H1 (cell line): ENCODE measurements around the gene PHRF1. TPM values are rescaled to one million over a fixed set of nuclear protein-coding genes. Genes with fewer than 3 reads are reported as not detected.

Experiments
- CTCF ChIA-PET: fragments of 300-600 bp; sonication (Branson Sonifier 250); formaldehyde crosslinking; loops from one replicate; lab custom pipeline; 2021; ENCODE audit not compliant: partially characterized antibody; lab: Charles Lee
- POLR2A ChIA-PET: fragments of 300-600 bp; sonication (Branson Sonifier 250); formaldehyde crosslinking; loops from one replicate; lab custom pipeline; 2021; ENCODE audit warnings: inconsistent platforms; ENCODE audit not compliant: partially characterized antibody; lab: Charles Lee
- DNase-seq, 2 experiments: peaks; one replicate each; pipeline versions ENCODE4 v3.0.0 to v3.0.0-alpha.2; 2010 to 2022; ENCODE audit warnings: low spot score in 2 of 2, low read depth in 1 of 2, mixed read lengths in 1 of 2
- FAIRE-seq: peaks from 2 replicates; lab custom pipeline; 2011; peaks lifted over from hg19 to GRCh38; lab: Jason Lieb, UNC
- H2AFZ ChIP-seq: 2 replicates; pipeline ENCODE4 v1.8.1; 2012; ENCODE audit warnings: low read length, inconsistent platforms
- H2AK5ac ChIP-seq: 2 replicates; pipeline ENCODE4 v1.6.1; 2013; ENCODE audit warnings: low read depth, low read length
- H2BK120ac ChIP-seq: replicated peaks from 2 replicates; pipeline ENCODE3; 2013; ENCODE audit warnings: low read depth, low read length, inconsistent platforms
- H2BK12ac ChIP-seq: 2 replicates; pipeline ENCODE4 v1.6.1; 2013; ENCODE audit warnings: low read depth, low read length
- H2BK15ac ChIP-seq: 2 replicates; pipeline ENCODE4 v1.6.1; 2013; ENCODE audit warnings: low read length
- H2BK20ac ChIP-seq: 2 replicates; pipeline ENCODE4 v1.6.1; 2013; ENCODE audit warnings: low read length
- H2BK5ac ChIP-seq: 2 replicates; pipeline ENCODE4 v1.6.1; 2013; ENCODE audit warnings: low read depth, low read length
- H3K14ac ChIP-seq: 2 replicates; pipeline ENCODE4 v1.6.1; 2013; ENCODE audit warnings: inconsistent platforms; ENCODE audit not compliant: insufficient read length
- H3K18ac ChIP-seq: 2 replicates; pipeline ENCODE4 v1.6.1; 2013; ENCODE audit warnings: low read length; ENCODE audit errors: extremely low read depth
- H3K23ac ChIP-seq: 2 replicates; pipeline ENCODE4 v1.6.1; 2013; ENCODE audit warnings: inconsistent platforms; ENCODE audit not compliant: insufficient read length
- H3K23me2 ChIP-seq: 2 replicates; pipeline ENCODE4 v1.6.1; 2013; ENCODE audit warnings: low read depth, low read length
- H3K27ac ChIP-seq: 2 replicates; pipeline ENCODE4 v1.6.1; 2011; ENCODE audit warnings: low read depth, low read length, inconsistent platforms
- H3K27me3 ChIP-seq, 4 experiments: replicated peaks in 1 of 4; 1 replicate in 1 of 4; 2 replicates in 3 of 4; pipeline versions ENCODE4 v1.6.1 to v1.8.1; 2011 to 2013; ENCODE audit warnings: low read length in 3 of 4, mild to moderate bottlenecking in 3 of 4, inconsistent platforms in 2 of 4, mixed read lengths in 2 of 4, moderate library complexity in 1 of 4; ENCODE audit not compliant: control insufficient read depth in 3 of 4, insufficient read depth in 3 of 4; ENCODE audit errors: extremely low read depth in 1 of 4
- H3K36me3 ChIP-seq, 4 experiments: 2 replicates each; pipeline versions ENCODE4 v1.6.1 to v1.8.1; 2011 to 2013; ENCODE audit warnings: mild to moderate bottlenecking in 4 of 4, low read length in 3 of 4, moderate library complexity in 2 of 4, control low read depth in 1 of 4, inconsistent platforms in 1 of 4; ENCODE audit not compliant: insufficient read depth in 4 of 4, control insufficient read depth in 2 of 4
- H3K4ac ChIP-seq: replicated peaks from 2 replicates; pipeline ENCODE3; 2013; ENCODE audit warnings: low read length, low read depth, mixed read lengths, inconsistent platforms; ENCODE audit not compliant: insufficient read length
- H3K4me1 ChIP-seq, 4 experiments: replicated peaks in 1 of 4; 1 replicate in 1 of 4; 2 replicates in 3 of 4; pipeline versions ENCODE4 v1.6.1 to v1.8.1; 2011 to 2013; ENCODE audit warnings: low read length in 3 of 4, inconsistent platforms in 2 of 4, mixed read lengths in 1 of 4; ENCODE audit not compliant: insufficient read depth in 4 of 4, control insufficient read depth in 3 of 4
- H3K4me2 ChIP-seq, 2 experiments: 2 replicates each; pipeline versions ENCODE4 v1.6.1 to v1.8.1; 2011 to 2013; ENCODE audit warnings: low read depth in 2 of 2, low read length in 2 of 2, control low read depth in 1 of 2, inconsistent platforms in 1 of 2, mild to moderate bottlenecking in 1 of 2; ENCODE audit not compliant: insufficient read depth in 1 of 2
- H3K4me3 ChIP-seq, 4 experiments: fragments of 200-600, 300-600 bp in 1 of 4; sonication (generic), shearing (Covaris generic), sonication (Bioruptor Twin) in 1 of 4; 2 replicates each; pipeline versions ENCODE4 v1.5.1 to v1.8.1; 2011 to 2016; ENCODE audit warnings: low read length in 4 of 4, low read depth in 3 of 4, control low read depth in 2 of 4, inconsistent platforms in 2 of 4, mild to moderate bottlenecking in 2 of 4, mixed read lengths in 1 of 4, moderate library complexity in 1 of 4; ENCODE audit not compliant: insufficient read depth in 2 of 4; ENCODE audit errors: extremely low read depth in 1 of 4
- H3K56ac ChIP-seq: replicated peaks from 2 replicates; pipeline ENCODE3; 2013; ENCODE audit warnings: low read depth, mild to moderate bottlenecking, mixed read lengths, low read length, inconsistent platforms; ENCODE audit not compliant: insufficient read length
- H3K79me1 ChIP-seq: 2 replicates; pipeline ENCODE4 v1.6.1; 2013; ENCODE audit warnings: low read depth, low read length, control low read depth
- H3K79me2 ChIP-seq, 2 experiments: 2 replicates each; pipeline versions ENCODE4 v1.6.1 to v1.8.1; 2012 to 2013; ENCODE audit warnings: low read length in 2 of 2, mild to moderate bottlenecking in 2 of 2, inconsistent platforms in 1 of 2; ENCODE audit not compliant: insufficient read depth in 2 of 2, control insufficient read depth in 1 of 2
- H3K9ac ChIP-seq, 4 experiments: replicated peaks in 1 of 4; 1 replicate in 1 of 4; 2 replicates in 3 of 4; pipeline versions ENCODE4 v1.6.1 to v1.8.1; 2011 to 2013; ENCODE audit warnings: low read depth in 3 of 4, low read length in 3 of 4, control low read depth in 2 of 4, mild to moderate bottlenecking in 2 of 4, moderate library complexity in 2 of 4, inconsistent platforms in 1 of 4; ENCODE audit errors: extremely low read depth in 1 of 4
- H3K9me3 ChIP-seq, 2 experiments: 2 replicates each; pipeline versions ENCODE4 v1.6.1 to v1.8.1; 2012 to 2013; ENCODE audit warnings: mild to moderate bottlenecking in 2 of 2, moderate library complexity in 2 of 2, control low read depth in 1 of 2, inconsistent platforms in 1 of 2, low read depth in 1 of 2, low read length in 1 of 2, mixed read lengths in 1 of 2; ENCODE audit not compliant: insufficient read depth in 2 of 2
- H4K20me1 ChIP-seq, 2 experiments: replicated peaks in 1 of 2; 2 replicates each; pipeline versions ENCODE3 to v1.8.1; 2011 to 2013; ENCODE audit warnings: inconsistent platforms in 2 of 2, low read length in 2 of 2, mild to moderate bottlenecking in 1 of 2; ENCODE audit not compliant: insufficient read depth in 2 of 2, control insufficient read depth in 1 of 2
- H4K5ac ChIP-seq: 2 replicates; pipeline ENCODE4 v1.6.1; 2013; ENCODE audit warnings: low read length, low read depth, mixed read lengths, inconsistent platforms; ENCODE audit not compliant: insufficient read length
- H4K8ac ChIP-seq: 2 replicates; pipeline ENCODE4 v1.8.0; 2013; ENCODE audit warnings: mild to moderate bottlenecking, moderate library complexity, low read length, inconsistent platforms; ENCODE audit not compliant: insufficient read depth; ENCODE audit errors: extremely low read depth
- H4K91ac ChIP-seq: replicated peaks from 2 replicates; pipeline ENCODE3; 2013; ENCODE audit warnings: low read length, mixed read lengths, inconsistent platforms; ENCODE audit not compliant: insufficient read length
- RFX5 ChIP-seq: IDR thresholded peaks from 2 replicates; pipeline ENCODE4 v1.6.1; 2011; ENCODE audit warnings: low read depth, low read length, improper control_type of control experiment, borderline replicate concordance
- SIN3A ChIP-seq, 2 experiments: IDR thresholded peaks in 1 of 2; conservative IDR thresholded peaks in 1 of 2; 2 replicates each; pipeline ENCODE4 v1.6.1; 2011 to 2012; ENCODE audit warnings: low read length in 2 of 2, improper control_type of control experiment in 1 of 2, low read depth in 1 of 2, mild to moderate bottlenecking in 1 of 2
- WGBS, 2 experiments: shearing (Covaris generic) in 1 of 2; methylation state at CpG; one replicate each; pipeline versions ENCODE4 v1.1.6 to v1.1.7; 2013 to 2015; ENCODE audit warnings: low lambda C conversion rate in 2 of 2, mixed read lengths in 2 of 2, inconsistent platforms in 1 of 2, low coverage in 1 of 2, missing lambda C conversion rate in 1 of 2; ENCODE audit not compliant: insufficient replicate concordance in 2 of 2, insufficient coverage in 1 of 2, insufficient read length in 1 of 2; ENCODE audit errors: extremely low coverage in 1 of 2, missing lambda C conversion rate in 1 of 2; 5-methylcytosine and 5-hydroxymethylcytosine counted together
- polyA plus RNA-seq, 7 experiments: library from polyadenylated mRNA; depleted of rRNA in 3 of 7; stranded (reverse) in 5 of 7; unstranded in 2 of 7; fragments of >200 nt in 5 of 7; fragments of 200-250 nt in 2 of 7; gene quantifications; 1 replicate in 5 of 7; 2 replicates in 1 of 7; 4 replicates in 1 of 7; pipeline versions ENCODE4 v1.2.1 to v1.2.3, GENCODE V29; 2011 to 2013; ENCODE audit warnings: missing spikeins in 2 of 7, mixed read lengths in 2 of 7
- total RNA-seq: library from RNA; stranded (reverse); fragmentation: NEBNext Ultra II Directional; extraction: Animal tissue kit (Norgen Biotek cat#: 25700); gene quantifications from 2 replicates; pipeline ENCODE4 v1.2.1, GENCODE V29; 2021

Gene PHRF1
- total and polyA plus RNA-seq, 2 of the 8 experiments (the other 6 are each of a cell fraction or from before 2014, with no cell fraction given), result 13.4 to 37.3 TPM

DNA sequence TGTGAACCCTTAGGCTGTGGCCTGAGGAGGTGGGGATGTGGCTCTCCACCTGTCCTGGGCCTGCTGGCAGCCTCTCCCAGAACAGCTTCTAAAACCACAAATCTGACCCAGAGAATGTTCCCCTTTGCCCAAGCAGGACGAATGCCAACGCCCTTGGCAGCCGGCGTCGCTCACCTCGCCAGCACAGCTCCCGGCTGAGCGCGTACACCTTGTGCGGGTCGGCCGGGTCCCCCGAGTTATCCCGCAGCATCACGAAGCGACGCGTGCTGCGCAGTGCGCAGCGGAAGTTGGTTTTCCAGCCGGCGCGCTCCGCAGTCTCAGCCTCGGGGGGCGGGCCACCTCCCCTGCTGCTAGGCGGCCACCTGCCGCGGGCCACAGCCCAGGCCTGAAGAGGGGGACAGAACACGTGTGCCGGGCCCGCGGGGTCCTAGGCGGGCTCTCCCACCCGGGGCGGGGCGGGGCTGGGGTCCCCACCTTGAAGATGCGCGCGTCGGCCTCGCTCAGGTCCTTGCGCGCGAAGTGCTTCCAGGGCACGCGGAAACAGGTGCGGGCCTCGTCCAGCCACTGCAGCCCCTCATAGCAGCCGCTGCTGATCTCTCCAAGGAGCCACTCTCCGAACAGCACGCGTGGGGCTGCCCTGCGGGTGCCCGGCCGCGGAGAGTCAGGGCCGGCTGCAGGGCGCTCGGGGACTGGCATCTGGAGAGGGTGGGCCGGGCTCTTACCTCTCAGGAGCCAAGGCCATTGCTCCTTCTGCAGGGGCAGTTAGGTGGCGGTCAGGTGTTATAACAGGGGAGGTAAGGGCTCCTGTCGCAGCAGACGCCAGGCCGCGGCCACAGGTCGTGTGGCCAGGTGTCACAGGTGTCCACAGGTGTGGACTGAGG is 38.6 kb downstream of the PHRF1 start:
- no peak overlapping the region for H2BK20ac ChIP-seq
- H3K79me1 ChIP-seq, result peaks cover 6% of the 10 kb centered on the region
- H2AFZ ChIP-seq, result no peak overlapping the region
- no peak overlapping the region for H2AK5ac ChIP-seq
- H3K4me3 ChIP-seq, result peak overlapping the region; percentile 49 to 80 (median 58)
- H2BK15ac ChIP-seq, result no peak overlapping the region
- no peak overlapping the region for H3K23ac ChIP-seq
- peak overlapping the region; percentile 91 for H3K4ac ChIP-seq
- H2BK120ac ChIP-seq, result no peak overlapping the region
- no peaks in the 10 kb centered on the region for H3K79me2 ChIP-seq
- H3K23me2 ChIP-seq, result peaks cover 3% of the 10 kb centered on the region; the same call in 1 of the 2 replicates
- POLR2A ChIA-PET, result interaction anchor here (0.7 to 2.3 kb wide), 10 partner anchors 11 to 89 kb away, joined by 3 to 20 read pairs (median 6); partner anchors contain the start of genes DRD4 and SCT
- H3K36me3 ChIP-seq, result peaks cover 15 to 30% (median 22%) of the 10 kb centered on the region in 4 experiments
- no peak overlapping the region for H4K91ac ChIP-seq
- TF ChIP-seq SIN3A (conservative IDR thresholded peaks at IDR 0.05 in 1 of 2, IDR thresholded peaks at IDR 0.05 in 1 of 2; ENCODE audit: low read depth in 1 of 2, low read length in 2 of 2) (0 out of 4 replicates have a peak, but pooled peaks of 1 of the 2 experiments have one; percentile 4), RFX5 (no peak)
- H2BK5ac ChIP-seq, result peak overlapping the region; percentile 77
- peak overlapping the region; percentile 83 for H3K18ac ChIP-seq
- H3K4me1 ChIP-seq, result peaks cover 0 to 15% (median 3%) of the 10 kb centered on the region in 4 experiments; a peak in 5 of 7 replicates
- no peak overlapping the region for H3K56ac ChIP-seq
- peaks cover 21 to 24% of the 10 kb centered on the region in 2 experiments for H4K20me1 ChIP-seq
- no peak overlapping the region for H2BK12ac ChIP-seq
- 90% methylated on average over 36 of the region's 68 CpGs; no CpG with 5 or more reads in 1 of the 2 experiments for WGBS, 2 experiments
- H4K5ac ChIP-seq, result no peak overlapping the region
- H3K9ac ChIP-seq, result peak overlapping the region in 2 of 4 experiments; percentile 31 to 65; a peak in 3 of 7 replicates
- DNase-seq (peak in 1 of 2 experiments; percentile 66), FAIRE-seq (no peak)
- H4K8ac ChIP-seq, result peak overlapping the region; percentile 79
- H3K4me2 ChIP-seq, result peak overlapping the region; percentile 44 to 85
- CTCF ChIA-PET, result interaction anchor here (0.9 to 2.0 kb wide), 3 partner anchors 56 to 112 kb away, joined by 3 to 11 read pairs (median 3); no protein-coding TSS in a partner anchor
- no peak overlapping the region for H3K14ac ChIP-seq
- H3K27ac ChIP-seq, result peak overlapping the region; percentile 82; the same call in 1 of the 2 replicates
- no peaks in the 10 kb centered on the region for H3K9me3 ChIP-seq
- H3K27me3 ChIP-seq, result no peaks in the 10 kb centered on the region
